Activated CD4-positive, alpha-beta T cell treated with anti-CD3 and anti-CD28 coated beads, Interleukin-2, Interleukin-6, amounts not matched to agents 100 ng/mL and 50 ng/mL, durations not matched to agents 16 hours and 8 hours (primary cell): ENCODE measurements around the gene MORN1.

Source experiments
- DNase-seq: peaks from one replicate; pipeline ENCODE4 v3.0.0-alpha.2; 2020

Gene MORN1

GRCh38 chr1:2404142-2404889 lies 13.0 kb upstream of the MORN1 start:
- no peak for DNase-seq

GRCh38 chr1:2403273-2403672 lies 11.9 kb upstream of the MORN1 start:
- no peak for DNase-seq

GRCh38 chr1:2402420-2402819 lies 11.1 kb upstream of the MORN1 start:
- no peak for DNase-seq

- no peak for DNase-seq
These were observed 9.7 kb upstream of the MORN1 start for GRCh38 chr1:2400950-2401649.

- no peak for DNase-seq
These were observed 9.2 kb upstream of the MORN1 start for GRCh38 chr1:2400576-2400909.

- DNase-seq = no peak
These were observed 8.7 kb upstream of the MORN1 start for GRCh38 chr1:2399890-2400575.

GRCh38 chr1:2398871-2399270 lies 7.5 kb upstream of the MORN1 start:
- DNase-seq = no peak

- no peak for DNase-seq
These were observed 5.8 kb upstream of the MORN1 start for GRCh38 chr1:2397007-2397679.

GRCh38 chr1:2396476-2396875 lies 5.1 kb upstream of the MORN1 start:
- no peak for DNase-seq

- no peak for DNase-seq
These were observed 4.7 kb upstream of the MORN1 start for GRCh38 chr1:2396059-2396458.

GRCh38 chr1:2395245-2395644 lies 3.9 kb upstream of the MORN1 start:
- DNase-seq = no peak

GRCh38 chr1:2394761-2395160 lies 3.4 kb upstream of the MORN1 start:
- DNase-seq = no peak

GRCh38 chr1:2394220-2394619 lies 2.9 kb upstream of the MORN1 start:
- DNase-seq = no peak

GRCh38 chr1:2393471-2393877 lies 2.1 kb upstream of the MORN1 start:
- DNase-seq = no peak

GRCh38 chr1:2392686-2393085 lies 1.3 kb upstream of the MORN1 start:
- DNase-seq = no peak

GRCh38 chr1:2391931-2392509 lies 666 bp upstream of the MORN1 start:
- DNase-seq = no peak

GRCh38 chr1:2389644-2390043 lies 1.7 kb downstream of the MORN1 start:
- no peak for DNase-seq

GRCh38 chr1:2388004-2388913 lies 3.1 kb downstream of the MORN1 start:
- no peak for DNase-seq

- no peak for DNase-seq
These were observed 4.4 kb downstream of the MORN1 start for GRCh38 chr1:2386636-2387611.

GRCh38 chr1:2385606-2386280 lies 5.6 kb downstream of the MORN1 start:
- no peak for DNase-seq
